ENCODE data around the gene CRIM1.

CRIM1 gene

GRCh38 chr2:36486521-36487044 is 131.0 kb downstream of the CRIM1 start:
- no peak for DNase-seq

GRCh38 chr2:36487947-36488346 is 132.4 kb downstream of the CRIM1 start:
- no peak for DNase-seq

GRCh38 chr2:36489281-36489680 is 133.7 kb downstream of the CRIM1 start:
- DNase-seq, result no peak

GRCh38 chr2:36490749-36491148 is 135.2 kb downstream of the CRIM1 start:
- no peak for DNase-seq

GRCh38 chr2:36492216-36492945 is 136.8 kb downstream of the CRIM1 start:
- no peak for DNase-seq

- DNase-seq, result no peak
Observed at GRCh38 chr2:36493306-36493705, 137.7 kb downstream of the CRIM1 start.

- no peak for DNase-seq
Observed at GRCh38 chr2:36497570-36498163, 142.1 kb downstream of the CRIM1 start.

GRCh38 chr2:36499128-36499820 is 143.7 kb downstream of the CRIM1 start:
- no peak for DNase-seq

GRCh38 chr2:36500072-36500471 is 144.5 kb downstream of the CRIM1 start:
- no peak for DNase-seq

GRCh38 chr2:36502081-36502480 is 146.5 kb downstream of the CRIM1 start:
- no peak for DNase-seq

GRCh38 chr2:36507408-36507812 is 151.8 kb downstream of the CRIM1 start:
- peak; percentile 5 to 9 for DNase-seq

- no peak for DNase-seq
Observed at GRCh38 chr2:36509075-36509474, 153.5 kb downstream of the CRIM1 start.

- DNase-seq, result no peak
Observed at GRCh38 chr2:36511858-36512603, 156.5 kb downstream of the CRIM1 start.

GRCh38 chr2:36512705-36513104 is 157.1 kb downstream of the CRIM1 start:
- no peak for DNase-seq

GRCh38 chr2:36513661-36514060 is 158.1 kb downstream of the CRIM1 start:
- no peak for DNase-seq

GRCh38 chr2:36515538-36515937 is 160.0 kb downstream of the CRIM1 start:
- DNase-seq, result no peak

GRCh38 chr2:36516136-36516870 is 160.7 kb downstream of the CRIM1 start:
- DNase-seq, result no peak

GRCh38 chr2:36520431-36520830 is 164.9 kb downstream of the CRIM1 start:
- DNase-seq, result no peak

- DNase-seq, result no peak
Observed at GRCh38 chr2:36523153-36523552, 167.6 kb downstream of the CRIM1 start.

GRCh38 chr2:36525245-36525644 is 169.7 kb downstream of the CRIM1 start:
- no peak for DNase-seq

GRCh38 chr2:36526226-36526625 is 170.6 kb downstream of the CRIM1 start:
- DNase-seq, result no peak

GRCh38 chr2:36528274-36528673 is 172.7 kb downstream of the CRIM1 start:
- DNase-seq, result no peak
